A549 (cell line): ENCODE data around the gene LYST. TPM values are rescaled to one million over a fixed set of nuclear protein-coding genes. Genes with fewer than 3 reads are reported as not detected.

Experiments
- ATAC-seq, 2 experiments: fragments of 200-7000 bp in 1 of 2; fragments of >200 bp in 1 of 2; cut with Nextera tagmentation in 1 of 2; cut with Tn5 transposase in 1 of 2; 3 replicates each; pipeline versions ENCODE4 v1.8.0 to v1.9.1; 2018 to 2020; ENCODE audit warnings: mild to moderate bottlenecking in 1 of 2, moderate library complexity in 1 of 2
- CTCF ChIA-PET: fragments of 300-600 bp; sonication (Branson Sonifier 250); formaldehyde crosslinking; extraction: SDS; loops from one replicate; lab custom pipeline; 2021; ENCODE audit warnings: antibody characterized with exemption, inconsistent platforms; lab: Yijun Ruan, JAX
- POLR2A ChIA-PET: fragments of 350-600 bp; formaldehyde crosslinking; extraction: SDS; loops from one replicate; lab custom pipeline; 2021; ENCODE audit warnings: antibody characterized with exemption, inconsistent platforms; lab: Yijun Ruan, JAX
- DNase-seq, 2 experiments: peaks; one replicate each; pipeline versions ENCODE4 v3.0.0 to v3.0.0-alpha.2; 2011 to 2016; ENCODE audit warnings: low read depth in 1 of 2, low spot score in 1 of 2
- FAIRE-seq: peaks from 2 replicates; lab custom pipeline; 2011; peaks lifted over from hg19 to GRCh38; lab: Jason Lieb, UNC
- H3K27ac ChIP-seq, 2 experiments: fragments of >200 bp; sonication (Bioruptor Twin); formaldehyde crosslinking; 3 replicates each; pipeline ENCODE4 v1.5.1; 2016 to 2017
- H3K4me1 ChIP-seq: fragments of >200 bp; sonication (Bioruptor Twin); formaldehyde crosslinking; 3 replicates; pipeline ENCODE4 v1.6.1; 2016
- H3K4me2 ChIP-seq: fragments of >200 bp; sonication (Bioruptor Twin); formaldehyde crosslinking; 3 replicates; pipeline ENCODE4 v1.6.1; 2016
- H3K4me3 ChIP-seq: fragments of >200 bp; sonication (Bioruptor Twin); formaldehyde crosslinking; 3 replicates; pipeline ENCODE4 v1.5.1; 2016
- H3K9me3 ChIP-seq: fragments of >200 bp; sonication (Bioruptor Twin); formaldehyde crosslinking; 3 replicates; pipeline ENCODE4 v1.6.1; 2016
- BHLHE40 ChIP-seq: IDR thresholded peaks from 2 replicates; pipeline ENCODE4 v1.6.1; 2012; ENCODE audit warnings: low read depth, low read length, inconsistent platforms
- CEBPB ChIP-seq, 2 experiments: fragments of >200 bp in 1 of 2; sonication (Bioruptor Twin) in 1 of 2; formaldehyde crosslinking in 1 of 2; IDR thresholded peaks; 2 replicates each; pipeline ENCODE4 v1.6.1; 2012 to 2016
- E2F6 ChIP-seq: IDR thresholded peaks from 2 replicates; pipeline ENCODE4 v1.6.1; 2012; ENCODE audit warnings: low read depth, borderline replicate concordance
- EHMT2 ChIP-seq: fragments of 200-600 bp; sonication (generic); IDR thresholded peaks from 2 replicates; pipeline ENCODE4 v1.6.1; 2016; ENCODE audit warnings: antibody characterized with exemption, low read depth, mild to moderate bottlenecking, moderate library complexity
- ELK1 ChIP-seq: fragments of 150-350 bp; IDR thresholded peaks from 2 replicates; pipeline ENCODE4 v1.6.1; 2014; ENCODE audit warnings: low read depth, mild to moderate bottlenecking, low read length
- EP300 ChIP-seq, 2 experiments: fragments of >200 bp; sonication (Bioruptor Twin); formaldehyde crosslinking; IDR thresholded peaks; 2 replicates in 1 of 2; 3 replicates in 1 of 2; pipeline ENCODE4 v1.6.1; 2016 to 2017
- ESRRA ChIP-seq: fragments of 150-350 bp; IDR thresholded peaks from 2 replicates; pipeline ENCODE4 v1.6.1; 2014; ENCODE audit warnings: mild to moderate bottlenecking, low read length, borderline replicate concordance
- FOXS1 ChIP-seq: fragments of 250-450 bp; sonication (Bioruptor Pico); IDR thresholded peaks from 2 replicates; pipeline ENCODE4 v1.5.0; 2020; ENCODE audit warnings: mild to moderate bottlenecking, moderate library complexity
- GATA3 ChIP-seq: IDR thresholded peaks from 2 replicates; pipeline ENCODE4 v1.6.1; 2012; ENCODE audit warnings: borderline replicate concordance
- HES2 ChIP-seq: fragments of >200 bp; sonication (Bioruptor Twin); formaldehyde crosslinking; IDR thresholded peaks from 2 replicates; pipeline ENCODE4 v1.6.1; 2016
- HOXA7 ChIP-seq: fragments of 250-450 bp; sonication (Bioruptor Pico); IDR thresholded peaks from 2 replicates; pipeline ENCODE4 v1.5.0; 2020; ENCODE audit warnings: mild to moderate bottlenecking, moderate library complexity
- HOXB13 ChIP-seq: fragments of 250-450 bp; sonication (Bioruptor Pico); IDR thresholded peaks from 2 replicates; pipeline ENCODE4 v1.5.0; 2020; ENCODE audit warnings: low read depth, mild to moderate bottlenecking, moderate library complexity
- MAFK ChIP-seq: fragments of 450-650 bp; IDR thresholded peaks from 2 replicates; pipeline ENCODE4 v1.6.1; 2014; ENCODE audit not compliant: partially characterized antibody
- MAZ ChIP-seq: fragments of 150-350 bp; IDR thresholded peaks from 2 replicates; pipeline ENCODE4 v1.6.1; 2014; ENCODE audit warnings: antibody characterized with exemption, low read depth, low read length, borderline replicate concordance
- MYC ChIP-seq: IDR thresholded peaks from 2 replicates; pipeline ENCODE4 v1.6.1; 2012; ENCODE audit warnings: mild to moderate bottlenecking, inconsistent platforms, low read length, improper control_type of control experiment, borderline replicate concordance
- NPAS2 ChIP-seq: fragments of 250-450 bp; sonication (Bioruptor Pico); IDR thresholded peaks from 2 replicates; pipeline ENCODE4 v1.8.0; 2022; ENCODE audit warnings: mild to moderate bottlenecking, moderate library complexity, borderline replicate concordance
- PBX3 ChIP-seq: IDR thresholded peaks from 2 replicates; pipeline ENCODE4 v1.6.1; 2012
- RAD21 ChIP-seq, 2 experiments: fragments of >200 bp in 1 of 2; sonication (Bioruptor Twin) in 1 of 2; formaldehyde crosslinking in 1 of 2; IDR thresholded peaks in 1 of 2; conservative IDR thresholded peaks in 1 of 2; 2 replicates in 1 of 2; 3 replicates in 1 of 2; pipeline ENCODE4 v1.6.1; 2012 to 2018; ENCODE audit warnings: inconsistent platforms in 1 of 2
- RARB ChIP-seq: fragments of 250-450 bp; sonication (Bioruptor Pico); IDR thresholded peaks from 2 replicates; pipeline ENCODE4 v1.8.0; 2021; ENCODE audit warnings: mild to moderate bottlenecking, moderate library complexity
- RFX5 ChIP-seq: fragments of 450-650 bp; IDR thresholded peaks from 2 replicates; pipeline ENCODE4 v1.7.1; 2014; ENCODE audit warnings: antibody characterized with exemption, mild to moderate bottlenecking, moderate library complexity
- RNF2 ChIP-seq: fragments of 200-600 bp; sonication (generic); IDR thresholded peaks from 2 replicates; pipeline ENCODE4 v1.6.1; 2016; ENCODE audit warnings: low read depth, mild to moderate bottlenecking, antibody characterized with exemption, moderate library complexity, borderline replicate concordance
- SMC3 ChIP-seq: fragments of >200 bp; sonication (Bioruptor Twin); formaldehyde crosslinking; IDR thresholded peaks from 3 replicates; pipeline ENCODE4 v1.6.1; 2018; ENCODE audit warnings: inconsistent platforms
- TFCP2L1 ChIP-seq: fragments of 250-450 bp; sonication (Bioruptor Pico); IDR thresholded peaks from 2 replicates; pipeline ENCODE4 v1.5.0; 2021; ENCODE audit warnings: mild to moderate bottlenecking
- TP53 ChIP-seq: fragments of 250-450 bp; sonication (Bioruptor Pico); IDR thresholded peaks from 2 replicates; pipeline ENCODE4 v1.5.0; 2021; ENCODE audit warnings: mild to moderate bottlenecking, moderate library complexity
- USF2 ChIP-seq: fragments of 450-650 bp; IDR thresholded peaks from 2 replicates; pipeline ENCODE4 v1.6.1; 2014; ENCODE audit warnings: antibody characterized with exemption
- ZNF302 ChIP-seq: fragments of 250-450 bp; sonication (Bioruptor Pico); IDR thresholded peaks from 2 replicates; pipeline ENCODE4 v1.9.0; 2021; ENCODE audit warnings: inconsistent platforms, mild to moderate bottlenecking, moderate library complexity
- WGBS: methylation state at CpG from one replicate; pipeline ENCODE4 v1.1.6; 2017; ENCODE audit errors: missing lambda C conversion rate; 5-methylcytosine and 5-hydroxymethylcytosine counted together
- polyA plus RNA-seq, 4 experiments: library from polyadenylated mRNA; depleted of rRNA in 3 of 4; stranded (reverse); fragments of >200 nt; fragmentation: RNase III in 1 of 4; extraction: RNeasy Plus Mini Kit Qiagen cat#74134 plus additional on column Dnase treatment in 1 of 4; gene quantifications; 2 replicates in 3 of 4; 3 replicates in 1 of 4; pipeline ENCODE4 v1.2.3, GENCODE V29; 2011 to 2017
- TF ChIP-seq, protein P1 (sequence below): fragments of 250-450 bp; sonication (Bioruptor Pico); IDR thresholded peaks from 2 replicates; pipeline ENCODE4 v1.5.0; 2021; ENCODE audit warnings: mild to moderate bottlenecking, moderate library complexity, borderline replicate concordance

The LYST gene
- polyA plus RNA-seq, 2 of the 4 experiments (the other 2 are of a cell fraction): 2.5 to 9.4 TPM

GRCh38 chr1:235838021-235838420 is 28.7 kb downstream of the LYST start:
- POLR2A ChIA-PET: no interaction called here
- no peaks in the 10 kb centered on the region for H3K4me1 ChIP-seq
- H3K27ac ChIP-seq: no peak overlapping the region
- no peak for FAIRE-seq
- TF ChIP-seq MYC (no peak), PBX3 (no peak), EHMT2 (no peak), ESRRA (no peak), MAFK (no peak), RNF2 (no peak), TP53 (CRISPR knock-in tag) (no peak), RFX5 (no peak), HOXA7 (CRISPR knock-in tag) (no peak), ZNF302 (CRISPR knock-in tag) (no peak), MAZ (no peak), HES2 (no peak)
- no peak for ATAC-seq
- WGBS: 78% methylated on average over 1 of the region's 1 CpG
- CTCF ChIA-PET: interaction anchor here (0.9 to 1.7 kb wide), 4 partner anchors 55 to 155 kb away, joined by 3 to 8 read pairs (median 4); no protein-coding TSS in a partner anchor
- H3K4me3 ChIP-seq: no peak overlapping the region
- H3K4me2 ChIP-seq: no peak overlapping the region
- no peak for DNase-seq
- H3K9me3 ChIP-seq: no peaks in the 10 kb centered on the region

DNA sequence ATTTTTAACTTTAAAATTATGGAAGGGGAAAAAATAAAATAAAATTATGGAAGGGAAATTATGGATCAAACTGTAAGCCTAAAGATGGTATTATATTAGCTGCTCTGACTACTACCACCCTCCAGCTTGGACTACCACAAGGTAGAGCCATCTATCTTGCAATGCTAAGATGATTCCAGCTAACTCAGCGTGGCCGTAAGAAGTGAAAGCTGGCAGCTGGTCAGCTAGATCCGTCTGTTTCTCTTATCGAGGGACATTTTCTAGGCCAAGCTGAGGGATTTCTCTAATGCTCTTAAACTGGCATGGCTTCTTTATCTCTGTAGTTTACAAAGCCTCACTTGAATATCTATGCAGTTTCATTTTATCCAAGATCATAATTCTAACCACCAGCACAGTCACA is 31.5 kb downstream of the LYST start:
- FAIRE-seq (no peak), ATAC-seq (no peak), DNase-seq (no peak)
- Histone ChIP-seq H3K4me3 (no peak overlapping the region), H3K9me3 (no peaks in the 10 kb centered on the region), H3K4me2 (no peak overlapping the region), H3K4me1 (no peaks in the 10 kb centered on the region), H3K27ac (no peak overlapping the region)
- ChIA-PET POLR2A (no interaction called here), CTCF (interaction anchor here (1.0 to 1.2 kb wide), 2 partner anchors 53 to 137 kb away, joined by 3 to 5 read pairs; no protein-coding TSS in a partner anchor)
- 93% methylated on average over 4 of the region's 4 CpGs for WGBS
- TF ChIP-seq ELK1 (no peak), GATA3 (no peak), MAFK (no peak), EHMT2 (no peak), RAD21 (conservative IDR thresholded peaks at IDR 0.05 in 1 of 2, IDR thresholded peaks at IDR 0.05 in 1 of 2) (no peak), MYC (no peak), NPAS2 (CRISPR knock-in tag) (no peak), USF2 (no peak), E2F6 (no peak), EP300 (IDR thresholded peaks at IDR 0.05) (no peak), TFCP2L1 (CRISPR knock-in tag) (no peak), CEBPB (IDR thresholded peaks at IDR 0.05) (no peak), RARB (CRISPR knock-in tag) (no peak), FOXS1 (CRISPR knock-in tag) (no peak), SMC3 (no peak), HOXB13 (CRISPR knock-in tag) (no peak), BHLHE40 (no peak)
- TF ChIP-seq, protein P1, sequence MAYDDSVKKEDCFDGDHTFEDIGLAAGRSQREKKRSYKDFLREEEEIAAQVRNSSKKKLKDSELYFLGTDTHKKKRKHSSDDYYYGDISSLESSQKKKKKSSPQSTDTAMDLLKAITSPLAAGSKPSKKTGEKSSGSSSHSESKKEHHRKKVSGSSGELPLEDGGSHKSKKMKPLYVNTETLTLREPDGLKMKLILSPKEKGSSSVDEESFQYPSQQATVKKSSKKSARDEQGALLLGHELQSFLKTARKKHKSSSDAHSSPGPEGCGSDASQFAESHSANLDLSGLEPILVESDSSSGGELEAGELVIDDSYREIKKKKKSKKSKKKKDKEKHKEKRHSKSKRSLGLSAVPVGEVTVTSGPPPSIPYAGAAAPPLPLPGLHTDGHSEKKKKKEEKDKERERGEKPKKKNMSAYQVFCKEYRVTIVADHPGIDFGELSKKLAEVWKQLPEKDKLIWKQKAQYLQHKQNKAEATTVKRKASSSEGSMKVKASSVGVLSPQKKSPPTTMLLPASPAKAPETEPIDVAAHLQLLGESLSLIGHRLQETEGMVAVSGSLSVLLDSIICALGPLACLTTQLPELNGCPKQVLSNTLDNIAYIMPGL (CRISPR knock-in tag): no peak
